GM23338 (cell line): ENCODE data around the gene SYK.

ENCODE experiments used
- CREB1 ChIP-seq: fragments of 250-450 bp; sonication (Bioruptor Pico); IDR thresholded peaks from 2 replicates; pipeline ENCODE4 v1.5.0; 2020; ENCODE audit warnings: low read depth, mild to moderate bottlenecking, moderate library complexity
- ETS1 ChIP-seq: IDR thresholded peaks from 2 replicates; pipeline ENCODE4 v1.6.1; 2016; ENCODE audit warnings: antibody characterized with exemption
- EZH2 ChIP-seq: fragments of 200-600 bp; sonication (generic); IDR thresholded peaks from one replicate; pipeline ENCODE4 v1.8.0; 2017; ENCODE audit warnings: antibody characterized with exemption, mild to moderate bottlenecking, low read depth; ENCODE audit not compliant: unreplicated experiment
- EZH2phosphoT487 ChIP-seq: fragments of 200-600 bp; sonication (generic); IDR thresholded peaks from one replicate; pipeline ENCODE4 v1.8.1; 2018; ENCODE audit warnings: antibody characterized with exemption; ENCODE audit not compliant: unreplicated experiment
- JUNB ChIP-seq: IDR thresholded peaks from one replicate; pipeline ENCODE4 v1.6.1; 2016; ENCODE audit warnings: antibody characterized with exemption; ENCODE audit not compliant: unreplicated experiment
- NANOG ChIP-seq: IDR thresholded peaks from 2 replicates; pipeline ENCODE4 v1.6.1; 2016; ENCODE audit warnings: antibody characterized with exemption, borderline replicate concordance
- POLR2AphosphoS5 ChIP-seq: IDR thresholded peaks from 2 replicates; pipeline ENCODE4 v1.6.1; 2016; ENCODE audit warnings: antibody characterized with exemption, low read depth
- REST ChIP-seq: IDR thresholded peaks from one replicate; pipeline ENCODE4 v1.6.1; 2018; ENCODE audit warnings: antibody characterized with exemption; ENCODE audit not compliant: unreplicated experiment
- STAT1 ChIP-seq: IDR thresholded peaks from one replicate; pipeline ENCODE4 v1.6.1; 2016; ENCODE audit warnings: antibody characterized with exemption; ENCODE audit not compliant: unreplicated experiment
- ZNF114 ChIP-seq: fragments of 250-450 bp; sonication (Bioruptor Pico); IDR thresholded peaks from 2 replicates; pipeline ENCODE4 v1.5.0; 2020; ENCODE audit warnings: mild to moderate bottlenecking, moderate library complexity
- TF ChIP-seq, protein P1 (sequence below), 2 experiments: fragments of 200-600 bp in 1 of 2; sonication (generic) in 1 of 2; conservative IDR thresholded peaks; 2 replicates each; pipeline versions ENCODE4 v1.5.1 to v1.6.1; 2016 to 2017; ENCODE audit warnings: antibody characterized with exemption in 2 of 2, low read depth in 2 of 2, mild to moderate bottlenecking in 2 of 2, moderate library complexity in 1 of 2

GRCh38 chr9:90799271-90799852 is 2.3 kb upstream of the SYK start:
- TF ChIP-seq, protein P1, sequence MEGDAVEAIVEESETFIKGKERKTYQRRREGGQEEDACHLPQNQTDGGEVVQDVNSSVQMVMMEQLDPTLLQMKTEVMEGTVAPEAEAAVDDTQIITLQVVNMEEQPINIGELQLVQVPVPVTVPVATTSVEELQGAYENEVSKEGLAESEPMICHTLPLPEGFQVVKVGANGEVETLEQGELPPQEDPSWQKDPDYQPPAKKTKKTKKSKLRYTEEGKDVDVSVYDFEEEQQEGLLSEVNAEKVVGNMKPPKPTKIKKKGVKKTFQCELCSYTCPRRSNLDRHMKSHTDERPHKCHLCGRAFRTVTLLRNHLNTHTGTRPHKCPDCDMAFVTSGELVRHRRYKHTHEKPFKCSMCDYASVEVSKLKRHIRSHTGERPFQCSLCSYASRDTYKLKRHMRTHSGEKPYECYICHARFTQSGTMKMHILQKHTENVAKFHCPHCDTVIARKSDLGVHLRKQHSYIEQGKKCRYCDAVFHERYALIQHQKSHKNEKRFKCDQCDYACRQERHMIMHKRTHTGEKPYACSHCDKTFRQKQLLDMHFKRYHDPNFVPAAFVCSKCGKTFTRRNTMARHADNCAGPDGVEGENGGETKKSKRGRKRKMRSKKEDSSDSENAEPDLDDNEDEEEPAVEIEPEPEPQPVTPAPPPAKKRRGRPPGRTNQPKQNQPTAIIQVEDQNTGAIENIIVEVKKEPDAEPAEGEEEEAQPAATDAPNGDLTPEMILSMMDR (conservative IDR thresholded peaks at IDR 0.05; ENCODE audit: low read depth in 2 of 2), result no peak
- TF ChIP-seq REST (no peak), EZH2phosphoT487 (no peak), ETS1 (no peak), CREB1 (no peak), POLR2AphosphoS5 (no peak), EZH2 (no peak), ZNF114 (CRISPR knock-in tag) (no peak), STAT1 (no peak), JUNB (no peak), NANOG (no peak)
